Measurements from ENCODE around the gene RNF214. TPM values are rescaled to one million over a fixed set of nuclear protein-coding genes. Genes with fewer than 3 reads are reported as not detected.

Gene RNF214
- total RNA-seq, 2 experiments from 2014 or later: 12.9 to 15.8 TPM

DNA sequence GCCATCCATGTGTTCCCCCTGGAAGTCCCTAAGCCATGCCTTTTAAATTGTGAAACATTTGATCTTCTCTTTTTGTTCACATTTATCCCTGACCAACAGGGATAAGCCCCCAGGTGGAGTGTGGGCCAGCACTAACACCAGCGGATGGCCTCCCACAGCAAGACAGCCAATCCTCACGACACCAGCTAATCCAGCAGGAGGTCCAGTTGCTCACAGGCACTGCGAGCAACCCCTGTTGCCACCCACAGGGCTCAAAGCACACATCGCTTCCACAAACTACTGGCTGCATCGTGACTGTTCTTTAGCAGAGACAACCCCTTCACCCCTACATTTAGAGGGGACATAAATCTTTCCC, 2.6 kb upstream of the RNF214 start:
- TF ChIP-seq, protein P1, sequence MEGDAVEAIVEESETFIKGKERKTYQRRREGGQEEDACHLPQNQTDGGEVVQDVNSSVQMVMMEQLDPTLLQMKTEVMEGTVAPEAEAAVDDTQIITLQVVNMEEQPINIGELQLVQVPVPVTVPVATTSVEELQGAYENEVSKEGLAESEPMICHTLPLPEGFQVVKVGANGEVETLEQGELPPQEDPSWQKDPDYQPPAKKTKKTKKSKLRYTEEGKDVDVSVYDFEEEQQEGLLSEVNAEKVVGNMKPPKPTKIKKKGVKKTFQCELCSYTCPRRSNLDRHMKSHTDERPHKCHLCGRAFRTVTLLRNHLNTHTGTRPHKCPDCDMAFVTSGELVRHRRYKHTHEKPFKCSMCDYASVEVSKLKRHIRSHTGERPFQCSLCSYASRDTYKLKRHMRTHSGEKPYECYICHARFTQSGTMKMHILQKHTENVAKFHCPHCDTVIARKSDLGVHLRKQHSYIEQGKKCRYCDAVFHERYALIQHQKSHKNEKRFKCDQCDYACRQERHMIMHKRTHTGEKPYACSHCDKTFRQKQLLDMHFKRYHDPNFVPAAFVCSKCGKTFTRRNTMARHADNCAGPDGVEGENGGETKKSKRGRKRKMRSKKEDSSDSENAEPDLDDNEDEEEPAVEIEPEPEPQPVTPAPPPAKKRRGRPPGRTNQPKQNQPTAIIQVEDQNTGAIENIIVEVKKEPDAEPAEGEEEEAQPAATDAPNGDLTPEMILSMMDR (IDR thresholded peaks at IDR 0.05): no peak
- CTCF ChIA-PET: no interaction called here
- Mint-ChIP-seq H3K27me3 (no peaks in the 10 kb centered on the region), H3K4me3 (peak overlapping the region; percentile 95), H3K36me3 (ENCODE audit: low read depth) (peaks cover 89% of the 10 kb centered on the region), H3K9me3 (no peaks in the 10 kb centered on the region), H3K4me1 (ENCODE audit: low read depth) (peaks cover 69% of the 10 kb centered on the region), H3K27ac (peak overlapping the region; percentile 90)
- peak overlapping the region; percentile 91 to 97 for H3K27ac ChIP-seq (ENCODE audit: low read depth in 1 of 2, low read length in 2 of 2)
- intact Hi-C loops (cut with DNase I, micrococcal nuclease): loop anchor here (2.0 to 10.0 kb wide), 8 partner anchors 85 to 1345 kb away; partner anchors contain the start of genes ARCN1 (in 1 of the 2), BUD13 (in 1 of the 2), CEP164 (in 1 of the 2) and PAFAH1B2 (in 1 of the 2)
- H3K9me3 ChIP-seq (ENCODE audit: control insufficient read depth in 1 of 2, insufficient read depth in 1 of 2, low read length in 2 of 2): no peaks in the 10 kb centered on the region
- no peaks in the 10 kb centered on the region for H3K27me3 ChIP-seq (ENCODE audit: control insufficient read depth in 1 of 2, insufficient read depth in 2 of 2, low read length in 2 of 2)
- DNase-seq (no peak), ATAC-seq (ENCODE audit: poor library complexity) (no peak)
- peaks cover 58% of the 10 kb centered on the region for H3K4me1 ChIP-seq (ENCODE audit: insufficient read depth, low read length)
- peak overlapping the region; percentile 100 for H3K4me3 ChIP-seq (ENCODE audit: low read length)
- POLR2A ChIA-PET: interaction anchor here (0.6 to 4.2 kb wide), 9 partner anchors 9 to 442 kb away, joined by 3 to 46 read pairs (median 6); partner anchors contain the start of genes CEP164, PAFAH1B2, SIDT2 and ZPR1
- H3K36me3 ChIP-seq (ENCODE audit: insufficient read depth, low read length): peaks cover 52% of the 10 kb centered on the region

DNA sequence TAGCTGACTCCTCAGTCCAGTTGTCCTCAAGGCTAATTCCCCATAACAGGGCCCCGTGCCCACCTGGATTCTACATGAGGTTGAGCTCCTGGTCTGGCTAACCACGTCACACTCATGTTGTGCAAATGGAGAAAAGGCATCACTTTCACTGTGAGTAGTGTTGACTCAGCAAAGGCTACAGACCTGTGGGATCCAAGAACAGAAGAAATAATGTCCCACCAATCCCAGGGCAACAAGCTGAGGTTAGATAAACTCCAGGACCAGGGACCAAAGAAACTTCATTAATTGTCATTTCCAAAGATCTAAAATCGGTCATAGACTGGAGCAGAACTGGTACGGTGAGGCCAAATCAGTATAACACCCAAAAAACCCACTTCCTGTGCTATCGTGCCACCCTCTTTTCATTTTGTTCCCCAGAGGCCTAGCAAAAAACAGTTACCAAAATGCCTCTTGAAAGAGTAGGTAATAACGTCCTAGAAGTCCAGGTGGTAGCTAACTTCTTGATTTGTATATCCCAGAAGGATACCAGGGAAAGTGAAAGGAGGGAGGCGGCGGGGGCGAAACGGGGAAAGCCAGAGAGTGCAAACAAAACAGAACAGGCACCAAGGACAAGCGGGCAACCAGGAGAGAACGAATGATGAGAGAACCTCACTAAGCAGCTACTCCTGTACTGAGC, 2.0 kb upstream of the RNF214 start:
- Mint-ChIP-seq H3K9me3 (no peaks in the 10 kb centered on the region), H3K4me1 (ENCODE audit: low read depth) (peaks cover 69% of the 10 kb centered on the region), H3K27ac (peak overlapping the region; percentile 90), H3K4me3 (peak overlapping the region; percentile 95), H3K27me3 (no peaks in the 10 kb centered on the region), H3K36me3 (ENCODE audit: low read depth) (peaks cover 84% of the 10 kb centered on the region)
- H3K4me3 ChIP-seq (ENCODE audit: low read length): peak overlapping the region; percentile 100
- no peaks in the 10 kb centered on the region for H3K9me3 ChIP-seq (ENCODE audit: control insufficient read depth in 1 of 2, insufficient read depth in 1 of 2, low read length in 2 of 2)
- TF ChIP-seq, protein P1 (IDR thresholded peaks at IDR 0.05): no peak
- no peaks in the 10 kb centered on the region for H3K27me3 ChIP-seq (ENCODE audit: control insufficient read depth in 1 of 2, insufficient read depth in 2 of 2, low read length in 2 of 2)
- ChIA-PET POLR2A (interaction anchor here (0.6 to 4.2 kb wide), 10 partner anchors 9 to 443 kb away, joined by 3 to 46 read pairs (median 7); partner anchors contain the start of genes CEP164, PAFAH1B2, SIDT2 and ZPR1), CTCF (interaction anchor here (0.6 kb wide), 1 partner anchor 85 kb away, joined by 3 read pairs; the partner anchor contains the start of gene BACE1)
- intact Hi-C loops (cut with DNase I, micrococcal nuclease): loop anchor here (5.0 to 10.0 kb wide), 4 partner anchors 97 to 1344 kb away; partner anchors contain the start of genes ARCN1 (in 1 of the 2), BUD13 (in 1 of the 2), CEP164 (in 1 of the 2) and ZPR1 (in 1 of the 2)
- peak; percentile 62 for ATAC-seq (ENCODE audit: poor library complexity)
- peaks cover 58% of the 10 kb centered on the region for H3K4me1 ChIP-seq (ENCODE audit: insufficient read depth, low read length)
- DNase-seq: peak in 12 of 14 experiments; percentile 4 to 82 (median 30)
- H3K27ac ChIP-seq (ENCODE audit: low read depth in 1 of 2, low read length in 2 of 2): peak overlapping the region; percentile 91 to 97
- peaks cover 48% of the 10 kb centered on the region for H3K36me3 ChIP-seq (ENCODE audit: insufficient read depth, low read length)

DNA sequence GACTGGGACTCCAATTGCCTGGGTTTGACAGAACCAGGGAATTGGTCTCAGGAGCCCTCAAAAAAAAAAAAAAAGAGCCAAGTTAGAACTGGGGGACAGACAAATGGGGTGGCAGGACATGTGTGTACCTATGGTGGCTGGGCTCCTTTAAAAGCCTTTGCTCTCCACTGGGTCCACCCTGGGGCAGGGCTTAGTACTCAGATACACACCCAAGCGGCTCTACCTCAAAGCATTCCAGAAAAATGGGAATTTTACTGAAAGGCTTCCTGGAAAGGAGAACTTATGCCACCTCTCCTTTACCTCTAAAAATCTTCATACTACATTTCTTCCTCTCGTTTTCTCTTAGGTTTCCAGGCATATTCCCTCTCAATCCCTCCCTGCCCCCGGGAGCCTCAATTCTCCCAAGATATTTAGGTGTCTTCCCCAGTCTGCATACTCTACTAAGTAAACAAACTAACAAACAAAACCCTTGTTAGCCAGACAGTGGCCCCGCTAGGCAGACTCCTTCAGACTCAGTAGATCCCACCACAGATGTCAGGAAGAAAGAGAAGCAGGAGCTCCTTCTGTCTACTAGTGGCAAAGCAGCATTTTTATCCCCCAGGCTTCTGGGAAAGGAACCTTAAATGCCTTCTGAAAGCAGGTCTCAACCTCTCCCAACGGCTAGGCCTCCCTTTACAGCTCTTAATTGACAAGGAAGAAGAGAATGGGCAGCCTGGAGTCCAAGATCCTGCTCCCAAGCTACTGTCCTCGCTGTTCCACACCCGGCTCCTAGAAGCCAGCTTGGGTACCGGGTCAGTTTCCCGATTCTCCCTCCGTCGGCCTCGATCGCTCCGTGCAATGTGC, 1.3 kb upstream of the RNF214 start:
- TF ChIP-seq, protein P1 (IDR thresholded peaks at IDR 0.05): no peak
- POLR2A ChIA-PET: interaction anchor here (0.7 to 4.2 kb wide), 12 partner anchors 10 to 443 kb away, joined by 3 to 46 read pairs (median 6); partner anchors contain the start of genes CEP164, PAFAH1B2, SIDT2 and ZPR1
- no peaks in the 10 kb centered on the region for H3K27me3 ChIP-seq (ENCODE audit: control insufficient read depth in 1 of 2, insufficient read depth in 2 of 2, low read length in 2 of 2)
- intact Hi-C loops (cut with DNase I, micrococcal nuclease): loop anchor here (5.0 to 10.0 kb wide), 4 partner anchors 96 to 1344 kb away; partner anchors contain the start of genes ARCN1 (in 1 of the 2), BUD13 (in 1 of the 2), CEP164 (in 1 of the 2) and ZPR1 (in 1 of the 2)
- peak overlapping the region; percentile 100 for H3K4me3 ChIP-seq (ENCODE audit: low read length)
- Mint-ChIP-seq H3K27ac (peak overlapping the region; percentile 90), H3K36me3 (ENCODE audit: low read depth) (peaks cover 77% of the 10 kb centered on the region), H3K4me1 (ENCODE audit: low read depth) (peaks cover 68% of the 10 kb centered on the region), H3K4me3 (peak overlapping the region; percentile 95), H3K9me3 (no peaks in the 10 kb centered on the region), H3K27me3 (no peaks in the 10 kb centered on the region)
- CTCF ChIA-PET: interaction anchor here (0.6 to 1.1 kb wide), 2 partner anchors 49 to 85 kb away, joined by 3 read pairs; partner anchors contain the start of gene BACE1
- no peaks in the 10 kb centered on the region for H3K9me3 ChIP-seq (ENCODE audit: control insufficient read depth in 1 of 2, insufficient read depth in 1 of 2, low read length in 2 of 2)
- H3K36me3 ChIP-seq (ENCODE audit: insufficient read depth, low read length): peaks cover 40% of the 10 kb centered on the region
- H3K4me1 ChIP-seq (ENCODE audit: insufficient read depth, low read length): peaks cover 50% of the 10 kb centered on the region
- peak overlapping the region; percentile 91 to 97 for H3K27ac ChIP-seq (ENCODE audit: low read depth in 1 of 2, low read length in 2 of 2)
- ATAC-seq (ENCODE audit: poor library complexity) (no peak), DNase-seq (peak in 1 of 14 experiments; percentile 19)

All from CD4-positive, alpha-beta T cell (primary cell).